Retinal pigment epithelial cell (primary cell): Measurements from ENCODE around the gene EPB42.

Source experiments
- DNase-seq: peaks from one replicate; pipeline ENCODE4 v3.0.0-alpha.2; 2010; ENCODE audit warnings: low read depth
- H3K4me3 ChIP-seq: 2 replicates; pipeline ENCODE4 v1.5.1; 2011; ENCODE audit warnings: mild to moderate bottlenecking, low read length, control low read depth, moderate library complexity
- CTCF ChIP-seq: conservative IDR thresholded peaks from 2 replicates; pipeline ENCODE4 v1.5.1; 2011; ENCODE audit warnings: low read depth, low read length, control low read depth, inconsistent platforms

EPB42 gene

GRCh38 chr15:43251185-43251870 lies 30.5 kb upstream of the EPB42 start:
- H3K4me3 ChIP-seq: no peak overlapping the region
- no peak for TF ChIP-seq CTCF
- DNase-seq: no peak

DNA sequence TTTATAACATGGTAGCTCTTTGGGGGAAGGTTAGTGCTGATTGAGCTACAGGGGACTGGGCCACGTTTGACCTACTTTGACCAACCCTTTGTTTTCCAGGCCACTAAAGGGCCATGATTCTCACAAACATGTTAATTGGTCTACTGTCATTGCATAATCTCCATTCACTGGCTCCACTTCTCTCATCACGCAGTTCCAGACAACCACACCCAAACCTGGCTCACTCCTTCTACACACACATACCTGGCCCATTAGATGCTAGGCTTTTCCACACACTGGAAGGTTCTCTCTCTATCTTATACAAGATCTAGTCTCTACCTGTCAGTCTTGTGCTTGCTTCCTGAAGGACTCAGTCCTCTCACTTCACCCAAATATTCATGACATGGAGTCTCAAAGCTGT lies 30.0 kb upstream of the EPB42 start:
- no peak for DNase-seq
- H3K4me3 ChIP-seq: no peak overlapping the region
- no peak for TF ChIP-seq CTCF

GRCh38 chr15:43249699-43250203 lies 28.9 kb upstream of the EPB42 start:
- TF ChIP-seq CTCF: no peak
- DNase-seq: no peak
- H3K4me3 ChIP-seq: no peak overlapping the region

DNA sequence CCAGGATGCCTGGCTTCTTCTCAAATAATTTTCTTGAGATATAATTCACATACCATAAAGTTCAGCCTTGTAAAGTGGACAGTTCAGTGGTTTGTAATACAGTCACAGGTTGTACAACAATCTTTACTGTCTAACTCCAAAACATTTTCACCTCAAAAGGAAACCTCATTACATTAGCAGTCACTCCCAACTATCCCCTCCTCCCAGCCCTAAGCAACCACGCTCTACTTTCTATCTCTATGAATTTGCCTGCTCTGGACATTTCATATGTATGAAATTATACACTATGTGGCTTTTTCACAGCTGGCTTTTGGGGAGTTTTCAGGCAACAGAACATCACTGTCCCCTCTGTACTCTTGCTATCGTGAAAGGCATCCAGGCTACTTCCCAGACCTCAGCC lies 28.4 kb upstream of the EPB42 start:
- TF ChIP-seq CTCF: no peak
- H3K4me3 ChIP-seq: no peak overlapping the region
- DNase-seq: no peak

DNA sequence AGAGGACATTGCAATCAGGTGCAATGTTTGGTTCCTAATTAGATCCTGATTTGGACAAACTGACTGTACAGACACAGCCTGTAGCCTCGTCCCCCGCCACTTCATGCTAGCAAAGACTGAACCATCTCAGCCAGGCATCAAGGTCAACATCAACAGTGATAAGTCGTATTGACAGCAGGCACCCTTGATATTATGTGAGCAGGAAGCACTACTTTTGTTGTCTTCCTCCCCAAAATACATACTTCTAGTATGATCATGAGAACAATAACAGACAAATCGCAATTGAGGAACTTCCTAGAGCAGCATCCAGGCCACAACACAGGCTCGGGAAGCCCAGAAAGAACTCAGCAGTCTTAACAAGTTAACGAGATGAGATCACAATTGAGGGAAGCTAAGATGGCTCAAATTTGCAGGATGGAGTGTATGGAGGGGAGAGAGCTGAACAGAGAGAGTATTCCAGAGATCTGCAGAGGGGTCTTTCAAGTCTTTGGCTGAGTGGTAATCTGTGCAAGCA lies 25.5 kb upstream of the EPB42 start:
- DNase-seq: no peak
- no peak for TF ChIP-seq CTCF
- H3K4me3 ChIP-seq: no peak overlapping the region

GRCh38 chr15:43244092-43244491 lies 23.3 kb upstream of the EPB42 start:
- H3K4me3 ChIP-seq: no peak overlapping the region
- no peak for DNase-seq
- TF ChIP-seq CTCF: no peak

GRCh38 chr15:43243020-43243645 lies 22.3 kb upstream of the EPB42 start:
- no peak for DNase-seq
- TF ChIP-seq CTCF: no peak
- H3K4me3 ChIP-seq: no peak overlapping the region
